ENCODE measurements around the gene AMMECR1.

DNA sequence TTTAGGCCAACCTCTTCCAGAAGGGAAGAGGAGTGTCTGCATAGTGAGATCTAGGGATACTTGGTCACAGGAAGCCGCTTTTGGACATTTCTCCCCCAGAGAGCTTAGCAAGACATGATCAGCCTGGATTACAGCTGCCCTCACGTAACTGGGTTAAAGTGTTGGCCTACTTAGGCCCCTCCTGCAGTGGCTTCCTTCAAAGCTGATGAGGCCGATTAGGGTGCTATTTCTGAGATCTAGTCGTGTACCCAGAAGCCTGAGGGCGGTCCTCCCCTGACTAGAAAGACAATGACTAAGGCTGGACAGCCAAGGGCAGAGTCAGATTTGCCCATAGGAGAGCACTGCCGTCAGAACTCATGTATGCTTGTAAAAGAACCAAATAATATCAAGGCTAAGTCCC lies 135.0 kb downstream of the AMMECR1 start:
- no peak for TF ChIP-seq CTCF (IDR thresholded peaks at IDR 0.05; ENCODE audit: low read length)
- TF ChIP-seq EZH2phosphoT487 (IDR thresholded peaks at IDR 0.05; ENCODE audit: low read length) = no peak
- no peak for TF ChIP-seq EZH2 (optimal IDR thresholded peaks at IDR 0.05; ENCODE audit: low read depth, low read length)

Data from MM.1S (cell line).